ENCODE measurements around the gene C1orf210.

Gene C1orf210

GRCh38 chr1:43288058-43288784 is 2.8 kb upstream of the C1orf210 start:
- no peak for TF ChIP-seq POU2F2 (IDR thresholded peaks at IDR 0.05; ENCODE audit: low read depth, low read length)
- no peak for TF ChIP-seq TAF1 (IDR thresholded peaks at IDR 0.05; ENCODE audit: low read depth, low read length)
- no peak for TF ChIP-seq POLR2A (IDR thresholded peaks at IDR 0.05; ENCODE audit: low read depth, low read length)
- no peak for TF ChIP-seq PAX5 (IDR thresholded peaks at IDR 0.05; ENCODE audit: insufficient read depth, low read length, severe bottlenecking)
- no peak for TF ChIP-seq SPI1 (IDR thresholded peaks at IDR 0.05; ENCODE audit: low read depth, low read length)
- no peak for TF ChIP-seq POLR2AphosphoS5 (IDR thresholded peaks at IDR 0.05; ENCODE audit: low read depth, low read length)
- FAIRE-seq (no peak), DNase-seq (ENCODE audit: insufficient read length, low spot score) (no peak)

GRCh38 chr1:43286533-43286932 is 1.2 kb upstream of the C1orf210 start:
- TF ChIP-seq POLR2A (IDR thresholded peaks at IDR 0.05; ENCODE audit: low read depth, low read length) (no peak), POU2F2 (IDR thresholded peaks at IDR 0.05; ENCODE audit: low read depth, low read length) (no peak), POLR2AphosphoS5 (IDR thresholded peaks at IDR 0.05; ENCODE audit: low read depth, low read length) (no peak), SPI1 (IDR thresholded peaks at IDR 0.05; ENCODE audit: low read depth, low read length) (no peak), PAX5 (IDR thresholded peaks at IDR 0.05; ENCODE audit: insufficient read depth, low read length, severe bottlenecking) (no peak), TAF1 (IDR thresholded peaks at IDR 0.05; ENCODE audit: low read depth, low read length) (no peak)
- no peak for FAIRE-seq
- no peak for DNase-seq (ENCODE audit: insufficient read length, low spot score)

- TF ChIP-seq POLR2A (IDR thresholded peaks at IDR 0.05; ENCODE audit: low read depth, low read length) (no peak), TAF1 (IDR thresholded peaks at IDR 0.05; ENCODE audit: low read depth, low read length) (no peak), POLR2AphosphoS5 (IDR thresholded peaks at IDR 0.05; ENCODE audit: low read depth, low read length) (no peak), POU2F2 (IDR thresholded peaks at IDR 0.05; ENCODE audit: low read depth, low read length) (no peak), SPI1 (IDR thresholded peaks at IDR 0.05; ENCODE audit: low read depth, low read length) (no peak), PAX5 (IDR thresholded peaks at IDR 0.05; ENCODE audit: insufficient read depth, low read length, severe bottlenecking) (no peak)
- DNase-seq (ENCODE audit: insufficient read length, low spot score) (no peak), FAIRE-seq (no peak)
These were observed 734 bp upstream of the C1orf210 start for GRCh38 chr1:43286115-43286514.

- no peak for TF ChIP-seq PAX5 (IDR thresholded peaks at IDR 0.05; ENCODE audit: insufficient read depth, low read length, severe bottlenecking)
- no peak for TF ChIP-seq SPI1 (IDR thresholded peaks at IDR 0.05; ENCODE audit: low read depth, low read length)
- TF ChIP-seq POLR2AphosphoS5 (IDR thresholded peaks at IDR 0.05; ENCODE audit: low read depth, low read length): no peak
- no peak for TF ChIP-seq POLR2A (IDR thresholded peaks at IDR 0.05; ENCODE audit: low read depth, low read length)
- TF ChIP-seq POU2F2 (IDR thresholded peaks at IDR 0.05; ENCODE audit: low read depth, low read length): no peak
- no peak for TF ChIP-seq TAF1 (IDR thresholded peaks at IDR 0.05; ENCODE audit: low read depth, low read length)
- DNase-seq (ENCODE audit: insufficient read length, low spot score) (no peak), FAIRE-seq (no peak)
These were observed 753 bp downstream of the C1orf210 start for GRCh38 chr1:43284546-43285110.

GRCh38 chr1:43284065-43284464 is 1.3 kb downstream of the C1orf210 start:
- FAIRE-seq (no peak), DNase-seq (ENCODE audit: insufficient read length, low spot score) (no peak)
- no peak for TF ChIP-seq PAX5 (IDR thresholded peaks at IDR 0.05; ENCODE audit: insufficient read depth, low read length, severe bottlenecking)
- no peak for TF ChIP-seq POU2F2 (IDR thresholded peaks at IDR 0.05; ENCODE audit: low read depth, low read length)
- TF ChIP-seq SPI1 (IDR thresholded peaks at IDR 0.05; ENCODE audit: low read depth, low read length): no peak
- TF ChIP-seq POLR2AphosphoS5 (IDR thresholded peaks at IDR 0.05; ENCODE audit: low read depth, low read length): no peak
- no peak for TF ChIP-seq TAF1 (IDR thresholded peaks at IDR 0.05; ENCODE audit: low read depth, low read length)
- TF ChIP-seq POLR2A (IDR thresholded peaks at IDR 0.05; ENCODE audit: low read depth, low read length): no peak

- no peak for TF ChIP-seq POLR2AphosphoS5 (IDR thresholded peaks at IDR 0.05; ENCODE audit: low read depth, low read length)
- TF ChIP-seq PAX5 (IDR thresholded peaks at IDR 0.05; ENCODE audit: insufficient read depth, low read length, severe bottlenecking): no peak
- no peak for TF ChIP-seq SPI1 (IDR thresholded peaks at IDR 0.05; ENCODE audit: low read depth, low read length)
- FAIRE-seq: no peak
- no peak for DNase-seq (ENCODE audit: insufficient read length, low spot score)
These were observed 2.9 kb downstream of the C1orf210 start for GRCh38 chr1:43282220-43283195.

GRCh38 chr1:43280692-43281091 is 4.7 kb downstream of the C1orf210 start:
- TF ChIP-seq SPI1 (IDR thresholded peaks at IDR 0.05; ENCODE audit: low read depth, low read length): no peak
- no peak for TF ChIP-seq POU2F2 (IDR thresholded peaks at IDR 0.05; ENCODE audit: low read depth, low read length)
- TF ChIP-seq TAF1 (IDR thresholded peaks at IDR 0.05; ENCODE audit: low read depth, low read length): no peak
- TF ChIP-seq POLR2A (IDR thresholded peaks at IDR 0.05; ENCODE audit: low read depth, low read length): no peak
- no peak for TF ChIP-seq POLR2AphosphoS5 (IDR thresholded peaks at IDR 0.05; ENCODE audit: low read depth, low read length)
- TF ChIP-seq PAX5 (IDR thresholded peaks at IDR 0.05; ENCODE audit: insufficient read depth, low read length, severe bottlenecking): no peak
- DNase-seq (ENCODE audit: insufficient read length, low spot score): no peak
- FAIRE-seq: no peak

- FAIRE-seq: no peak
- no peak for DNase-seq (ENCODE audit: insufficient read length, low spot score)
- TF ChIP-seq SPI1 (IDR thresholded peaks at IDR 0.05; ENCODE audit: low read depth, low read length) (no peak), POU2F2 (IDR thresholded peaks at IDR 0.05; ENCODE audit: low read depth, low read length) (no peak), POLR2AphosphoS5 (IDR thresholded peaks at IDR 0.05; ENCODE audit: low read depth, low read length) (no peak), POLR2A (IDR thresholded peaks at IDR 0.05; ENCODE audit: low read depth, low read length) (no peak), PAX5 (IDR thresholded peaks at IDR 0.05; ENCODE audit: insufficient read depth, low read length, severe bottlenecking) (no peak), TAF1 (IDR thresholded peaks at IDR 0.05; ENCODE audit: low read depth, low read length) (no peak)
These were observed 5.7 kb downstream of the C1orf210 start for GRCh38 chr1:43279666-43280065.

- no peak for DNase-seq (ENCODE audit: insufficient read length, low spot score)
- FAIRE-seq: no peak
- TF ChIP-seq PAX5 (IDR thresholded peaks at IDR 0.05; ENCODE audit: insufficient read depth, low read length, severe bottlenecking): no peak
- TF ChIP-seq POLR2A (IDR thresholded peaks at IDR 0.05; ENCODE audit: low read depth, low read length): no peak
- TF ChIP-seq TAF1 (IDR thresholded peaks at IDR 0.05; ENCODE audit: low read depth, low read length): no peak
- TF ChIP-seq POU2F2 (IDR thresholded peaks at IDR 0.05; ENCODE audit: low read depth, low read length): no peak
These were observed 6.2 kb downstream of the C1orf210 start for GRCh38 chr1:43279161-43279560.

Data from GM12891 (cell line).